Suprapubic skin (tissue), 4 donors: ENCODE results near the gene SH3BP2. TPM values are rescaled to one million over a fixed set of nuclear protein-coding genes. Genes with fewer than 3 reads are reported as not detected.
A peak's percentile ranks its signal among the peaks of the same experiment; 100 is the strongest.

ENCODE experiments used
- DNase-seq, 2 donors: peaks; one replicate each; pipeline ENCODE4 v3.0.0-alpha.2; 2019; ENCODE audit warnings: low spot score in 2 of 2
- H3K27ac ChIP-seq: fragments of 200-600 bp; sonication (generic); one replicate; pipeline ENCODE4 v1.5.1; 2019
- H3K27me3 ChIP-seq: fragments of 200-600 bp; sonication (generic); one replicate; pipeline ENCODE4 v1.5.1; 2019
- H3K36me3 ChIP-seq: fragments of 200-600 bp; sonication (generic); one replicate; pipeline ENCODE4 v1.5.1; 2019
- H3K4me1 ChIP-seq: fragments of 200-600 bp; sonication (generic); one replicate; pipeline ENCODE4 v1.5.1; 2019
- H3K4me3 ChIP-seq: fragments of 200-600 bp; sonication (generic); one replicate; pipeline ENCODE4 v1.5.1; 2019; ENCODE audit warnings: mild to moderate bottlenecking
- H3K9me3 ChIP-seq: fragments of 200-600 bp; sonication (generic); one replicate; pipeline ENCODE4 v1.5.1; 2019
- EP300 ChIP-seq: sonication (generic); formaldehyde crosslinking; IDR thresholded peaks from one replicate; pipeline ENCODE4 v1.6.1; 2017; ENCODE audit warnings: antibody characterized with exemption
- POLR2A ChIP-seq, 2 donors: fragments of 450-650 bp; IDR thresholded peaks; one replicate each; pipeline ENCODE4 v1.6.1; 2017; ENCODE audit warnings: antibody characterized with exemption in 2 of 2, mild to moderate bottlenecking in 2 of 2, moderate library complexity in 2 of 2
- POLR2AphosphoS5 ChIP-seq, 3 donors: sonication (generic); formaldehyde crosslinking; IDR thresholded peaks; one replicate each; pipeline ENCODE4 v1.6.1; 2017; ENCODE audit warnings: antibody characterized with exemption in 3 of 3
- WGBS: methylation state at CpG from one replicate; pipeline ENCODE4 v1.1.5; 2018; 5-methylcytosine and 5-hydroxymethylcytosine counted together
- total RNA-seq, 4 donors: library from RNA; depleted of rRNA; stranded (reverse); fragments of >200 nt; gene quantifications; one replicate each; pipeline ENCODE4 v1.1.0, GENCODE V29; 2016
- TF ChIP-seq, protein P1 (sequence below), 2 donors: fragments of 200-600 bp in 1 of 2; fragments of 450-650 bp in 1 of 2; sonication (generic) in 1 of 2; IDR thresholded peaks; one replicate each; pipeline ENCODE4 v1.5.1; 2016 to 2019; ENCODE audit warnings: antibody characterized with exemption in 2 of 2, mild to moderate bottlenecking in 1 of 2, moderate library complexity in 1 of 2

The SH3BP2 gene
- total RNA-seq, 4 donors from 2014 or later: 116 to 709 (median 162) TPM

DNA sequence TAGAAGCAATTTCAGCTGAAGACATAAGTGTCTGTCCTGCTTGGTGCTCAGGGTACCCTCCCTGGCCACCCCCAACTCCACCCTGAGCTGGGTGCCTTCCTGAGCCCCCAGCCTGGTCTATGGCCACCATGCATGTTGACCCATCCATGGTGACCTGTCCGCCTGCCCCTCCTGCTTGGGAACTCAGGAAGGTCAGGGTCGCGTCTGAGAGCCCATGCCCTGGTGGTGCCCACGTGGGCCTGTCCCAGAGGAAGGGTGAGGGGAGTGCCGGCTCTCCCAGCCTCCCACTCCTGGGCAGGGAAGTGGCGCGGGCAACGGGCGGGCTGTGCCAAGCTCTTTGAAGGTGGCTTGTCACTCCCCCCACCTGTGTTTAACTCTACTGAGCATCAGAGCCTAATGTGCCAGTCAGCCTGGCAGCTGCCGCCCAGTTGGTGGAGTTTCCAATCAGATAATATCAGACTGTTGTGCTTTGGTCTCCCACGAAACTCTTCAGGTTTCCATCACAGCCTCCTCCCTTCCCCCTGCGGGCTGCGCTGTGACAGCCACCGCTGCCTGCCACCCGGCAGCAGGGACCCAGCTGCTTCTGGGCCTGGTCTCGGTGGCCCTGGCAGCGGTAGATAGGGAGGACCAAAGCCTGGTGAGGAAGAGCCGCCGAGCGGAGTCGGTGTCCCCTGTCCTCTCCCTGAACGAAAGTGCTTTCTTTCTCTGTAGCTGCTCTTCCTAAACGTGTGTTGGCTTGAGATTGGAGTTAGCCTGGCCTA, 4.8 kb downstream of the SH3BP2 start:
- no peaks in the 10 kb centered on the region for H3K36me3 ChIP-seq
- WGBS: 41% methylated on average over 10 of the region's 23 CpGs
- TF ChIP-seq EP300 (no peak), POLR2AphosphoS5 (IDR thresholded peaks at IDR 0.05) (peak in 1 of 3 donors; percentile 34), POLR2A (IDR thresholded peaks at IDR 0.05) (no peak)
- TF ChIP-seq, protein P1, sequence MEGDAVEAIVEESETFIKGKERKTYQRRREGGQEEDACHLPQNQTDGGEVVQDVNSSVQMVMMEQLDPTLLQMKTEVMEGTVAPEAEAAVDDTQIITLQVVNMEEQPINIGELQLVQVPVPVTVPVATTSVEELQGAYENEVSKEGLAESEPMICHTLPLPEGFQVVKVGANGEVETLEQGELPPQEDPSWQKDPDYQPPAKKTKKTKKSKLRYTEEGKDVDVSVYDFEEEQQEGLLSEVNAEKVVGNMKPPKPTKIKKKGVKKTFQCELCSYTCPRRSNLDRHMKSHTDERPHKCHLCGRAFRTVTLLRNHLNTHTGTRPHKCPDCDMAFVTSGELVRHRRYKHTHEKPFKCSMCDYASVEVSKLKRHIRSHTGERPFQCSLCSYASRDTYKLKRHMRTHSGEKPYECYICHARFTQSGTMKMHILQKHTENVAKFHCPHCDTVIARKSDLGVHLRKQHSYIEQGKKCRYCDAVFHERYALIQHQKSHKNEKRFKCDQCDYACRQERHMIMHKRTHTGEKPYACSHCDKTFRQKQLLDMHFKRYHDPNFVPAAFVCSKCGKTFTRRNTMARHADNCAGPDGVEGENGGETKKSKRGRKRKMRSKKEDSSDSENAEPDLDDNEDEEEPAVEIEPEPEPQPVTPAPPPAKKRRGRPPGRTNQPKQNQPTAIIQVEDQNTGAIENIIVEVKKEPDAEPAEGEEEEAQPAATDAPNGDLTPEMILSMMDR (IDR thresholded peaks at IDR 0.05): no peak
- no peaks in the 10 kb centered on the region for H3K27me3 ChIP-seq
- no peaks in the 10 kb centered on the region for H3K9me3 ChIP-seq
- H3K27ac ChIP-seq: peak overlapping the region; percentile 84
- peak; percentile 76 to 78 for DNase-seq
- peak overlapping the region; percentile 40 for H3K4me3 ChIP-seq
- peaks cover 94% of the 10 kb centered on the region for H3K4me1 ChIP-seq

DNA sequence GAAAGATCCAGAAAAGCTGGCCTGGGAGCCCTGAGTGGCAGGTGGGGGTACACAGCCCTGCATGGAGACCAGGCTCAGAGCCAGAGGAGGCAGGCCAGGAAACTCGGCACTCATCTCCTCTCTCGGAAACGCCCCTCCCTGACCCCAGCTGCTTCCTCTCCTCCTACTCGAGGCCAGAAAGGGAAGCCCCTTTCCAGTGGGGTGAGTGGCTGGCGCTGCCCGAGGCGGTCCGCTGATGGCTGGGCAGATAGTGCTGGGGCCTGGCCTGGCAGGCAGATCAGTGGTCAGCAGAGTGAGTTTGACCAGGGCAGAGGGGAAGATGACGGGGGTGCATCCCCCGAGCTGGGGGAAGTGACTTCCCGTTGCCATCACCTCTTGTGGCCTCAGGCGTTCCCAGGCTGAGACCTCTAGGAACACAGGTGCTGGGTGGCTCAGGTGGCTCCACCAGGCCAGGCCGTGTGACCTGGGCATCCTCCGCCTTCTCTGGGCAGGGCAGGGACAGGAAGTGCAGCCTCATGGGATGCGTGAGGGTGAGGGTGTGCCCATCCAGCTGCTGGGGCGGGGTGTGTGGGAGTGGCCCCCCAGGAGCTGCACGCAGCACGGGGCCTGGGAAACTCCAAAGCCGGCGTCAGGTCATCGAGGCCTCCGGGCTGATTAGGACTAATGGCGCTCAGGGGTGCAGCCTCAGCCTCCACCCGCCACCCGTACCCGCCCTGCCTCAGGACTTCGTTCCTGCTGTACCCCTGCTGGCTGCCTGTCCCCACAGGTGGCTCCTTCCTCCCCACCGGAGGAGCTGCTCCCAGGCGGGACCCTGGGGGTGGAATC, 5.7 kb downstream of the SH3BP2 start:
- no peaks in the 10 kb centered on the region for H3K36me3 ChIP-seq
- TF ChIP-seq POLR2A (IDR thresholded peaks at IDR 0.05) (no peak), EP300 (no peak), POLR2AphosphoS5 (IDR thresholded peaks at IDR 0.05) (peak in 1 of 3 donors; percentile 33)
- TF ChIP-seq, protein P1 (IDR thresholded peaks at IDR 0.05): no peak
- H3K4me3 ChIP-seq: peak overlapping the region; percentile 40
- DNase-seq: peak; percentile 88 to 89
- H3K9me3 ChIP-seq: no peaks in the 10 kb centered on the region
- H3K27me3 ChIP-seq: no peaks in the 10 kb centered on the region
- peaks cover 98% of the 10 kb centered on the region for H3K4me1 ChIP-seq
- H3K27ac ChIP-seq: peak overlapping the region; percentile 84
- 35% methylated on average over 15 of the region's 29 CpGs for WGBS

DNA sequence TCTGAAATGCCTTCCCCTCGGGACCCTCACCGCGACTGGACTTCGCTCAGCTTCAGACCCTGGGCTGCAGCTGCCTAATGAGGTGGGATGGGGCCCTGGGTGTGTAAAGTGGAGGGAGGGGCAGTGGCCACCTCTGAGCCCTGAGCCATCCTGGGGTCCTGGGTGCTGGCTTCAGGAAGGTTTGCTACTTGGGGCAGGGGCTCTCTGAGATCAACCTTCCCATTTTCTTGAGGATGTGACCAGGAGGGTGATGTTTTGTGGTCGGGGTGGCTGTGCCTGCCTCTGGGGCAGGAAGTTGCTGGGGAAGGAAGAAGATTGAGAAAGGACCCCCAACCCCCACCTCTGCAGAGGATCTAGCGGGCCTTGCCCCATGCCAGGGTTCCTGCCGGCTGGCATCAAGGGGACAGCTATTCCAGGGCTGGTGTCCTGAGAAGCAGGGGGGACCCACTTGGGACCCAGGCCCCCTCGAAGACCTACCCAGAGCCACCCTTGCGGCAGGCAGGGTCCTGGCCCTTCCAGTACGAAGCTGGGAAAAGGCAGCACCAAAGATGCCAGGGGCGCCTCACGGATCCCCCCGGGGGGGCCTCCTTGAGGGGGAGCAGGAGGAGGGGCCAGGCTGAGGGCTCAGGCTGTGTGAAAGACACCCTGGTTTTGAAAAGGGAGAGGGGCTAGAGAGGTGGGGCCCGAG, 6.5 kb downstream of the SH3BP2 start:
- TF ChIP-seq, protein P1 (IDR thresholded peaks at IDR 0.05): no peak
- no peak for TF ChIP-seq POLR2A (IDR thresholded peaks at IDR 0.05)
- TF ChIP-seq EP300: no peak
- TF ChIP-seq POLR2AphosphoS5 (IDR thresholded peaks at IDR 0.05): no peak
- Histone ChIP-seq H3K4me3 (peak overlapping the region; percentile 40), H3K4me1 (peaks cover 98% of the 10 kb centered on the region), H3K9me3 (no peaks in the 10 kb centered on the region), H3K27me3 (no peaks in the 10 kb centered on the region), H3K27ac (peak overlapping the region; percentile 84), H3K36me3 (no peaks in the 10 kb centered on the region)
- WGBS: 48% methylated on average over 8 of the region's 14 CpGs
- peak; percentile 69 to 75 for DNase-seq

DNA sequence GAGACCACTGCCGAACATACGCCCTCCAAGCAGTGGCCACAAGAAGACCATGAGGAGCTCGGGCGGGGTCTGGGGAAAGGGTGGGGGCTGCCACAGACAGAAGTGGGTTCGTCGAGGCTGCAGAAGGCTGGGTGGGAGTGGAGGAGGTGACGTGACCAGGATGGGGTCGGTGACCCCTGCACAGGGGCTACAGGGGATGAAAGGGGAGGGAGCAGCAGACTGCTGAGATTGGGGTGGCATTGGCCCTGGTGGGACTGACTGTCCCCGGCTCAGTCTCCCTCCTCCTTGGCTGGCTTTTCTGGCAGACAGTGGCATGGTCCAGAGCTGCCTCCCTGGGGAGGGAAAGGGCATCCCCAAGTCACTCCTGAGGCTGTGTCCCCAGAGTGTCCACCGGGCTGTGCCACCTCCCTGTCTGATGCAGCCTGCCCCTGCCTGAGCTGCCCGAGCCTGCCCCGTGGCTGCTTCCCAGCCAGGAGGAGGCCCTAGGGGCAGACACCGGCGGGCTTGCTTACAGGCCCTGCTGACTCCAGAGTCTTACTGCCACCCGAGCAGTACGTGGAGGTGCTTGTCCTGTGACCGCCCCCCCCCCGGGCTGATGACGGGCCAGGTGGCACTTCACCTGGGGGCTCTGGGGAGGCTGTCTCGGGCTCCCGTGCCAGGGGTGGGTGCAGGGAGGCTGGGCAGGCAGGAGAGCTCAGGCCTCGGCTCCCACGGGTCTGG, 7.2 kb downstream of the SH3BP2 start:
- H3K4me3 ChIP-seq: peak overlapping the region; percentile 40
- H3K36me3 ChIP-seq: no peaks in the 10 kb centered on the region
- H3K9me3 ChIP-seq: no peaks in the 10 kb centered on the region
- peak overlapping the region; percentile 84 for H3K27ac ChIP-seq
- no peaks in the 10 kb centered on the region for H3K27me3 ChIP-seq
- no peak for TF ChIP-seq POLR2A (IDR thresholded peaks at IDR 0.05)
- no peak for TF ChIP-seq POLR2AphosphoS5 (IDR thresholded peaks at IDR 0.05)
- TF ChIP-seq EP300: no peak
- TF ChIP-seq, protein P1 (IDR thresholded peaks at IDR 0.05): no peak
- peaks cover 98% of the 10 kb centered on the region for H3K4me1 ChIP-seq
- peak; percentile 74 to 76 for DNase-seq
- 48% methylated on average over 12 of the region's 23 CpGs for WGBS
